Mammary epithelial cell (primary cell): ENCODE results near the gene VENTX.

Source experiments
- EZH2 ChIP-seq: IDR thresholded peaks from 2 replicates; pipeline ENCODE4 v1.6.1; 2012; ENCODE audit warnings: low read length, inconsistent platforms, borderline replicate concordance
- TF ChIP-seq, protein P1 (sequence below), 2 donors: IDR thresholded peaks in 1 of 2; conservative IDR thresholded peaks in 1 of 2; 2 replicates each; pipeline ENCODE4 v1.5.1; 2011 to 2012; ENCODE audit warnings: inconsistent platforms in 2 of 2, low read length in 2 of 2, mild to moderate bottlenecking in 2 of 2, control low read depth in 1 of 2, low read depth in 1 of 2; ENCODE audit not compliant: insufficient read depth in 1 of 2; ENCODE audit errors: extremely low read depth in 1 of 2

DNA sequence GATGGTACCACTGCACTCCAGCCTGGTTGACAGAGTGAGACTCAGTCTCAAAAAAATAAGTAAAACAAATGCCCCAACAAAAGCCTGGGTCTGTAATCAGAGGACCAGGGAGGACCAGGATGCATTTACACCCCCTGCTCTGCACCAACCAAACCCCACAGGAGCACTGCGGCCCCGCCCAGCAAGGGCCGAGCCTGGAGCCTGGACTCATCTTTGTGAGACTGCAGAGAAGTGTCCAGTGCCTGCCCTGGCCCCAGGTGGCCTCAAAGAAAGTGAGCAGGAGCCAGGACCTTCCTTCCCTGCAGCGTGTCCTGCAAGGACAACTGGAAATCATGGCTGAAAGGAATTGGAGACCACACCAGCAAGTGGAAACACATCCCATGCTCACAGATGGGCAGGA is 46.0 kb upstream of the VENTX start:
- TF ChIP-seq, protein P1, sequence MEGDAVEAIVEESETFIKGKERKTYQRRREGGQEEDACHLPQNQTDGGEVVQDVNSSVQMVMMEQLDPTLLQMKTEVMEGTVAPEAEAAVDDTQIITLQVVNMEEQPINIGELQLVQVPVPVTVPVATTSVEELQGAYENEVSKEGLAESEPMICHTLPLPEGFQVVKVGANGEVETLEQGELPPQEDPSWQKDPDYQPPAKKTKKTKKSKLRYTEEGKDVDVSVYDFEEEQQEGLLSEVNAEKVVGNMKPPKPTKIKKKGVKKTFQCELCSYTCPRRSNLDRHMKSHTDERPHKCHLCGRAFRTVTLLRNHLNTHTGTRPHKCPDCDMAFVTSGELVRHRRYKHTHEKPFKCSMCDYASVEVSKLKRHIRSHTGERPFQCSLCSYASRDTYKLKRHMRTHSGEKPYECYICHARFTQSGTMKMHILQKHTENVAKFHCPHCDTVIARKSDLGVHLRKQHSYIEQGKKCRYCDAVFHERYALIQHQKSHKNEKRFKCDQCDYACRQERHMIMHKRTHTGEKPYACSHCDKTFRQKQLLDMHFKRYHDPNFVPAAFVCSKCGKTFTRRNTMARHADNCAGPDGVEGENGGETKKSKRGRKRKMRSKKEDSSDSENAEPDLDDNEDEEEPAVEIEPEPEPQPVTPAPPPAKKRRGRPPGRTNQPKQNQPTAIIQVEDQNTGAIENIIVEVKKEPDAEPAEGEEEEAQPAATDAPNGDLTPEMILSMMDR (conservative IDR thresholded peaks at IDR 0.05 in 1 of 2, IDR thresholded peaks at IDR 0.05 in 1 of 2; ENCODE audit: extremely low read depth in 1 of 2, insufficient read depth in 1 of 2, low read depth in 1 of 2, low read length in 2 of 2), result no peak
- TF ChIP-seq EZH2, result no peak
